ENCODE measurements around the gene HTR1D. TPM values are rescaled to one million over a fixed set of nuclear protein-coding genes. Genes with fewer than 3 reads are reported as not detected.

Gene HTR1D
- total and polyA plus RNA-seq, 12 donors, result 0.03 to 0.06 TPM; not detected in 10

DNA sequence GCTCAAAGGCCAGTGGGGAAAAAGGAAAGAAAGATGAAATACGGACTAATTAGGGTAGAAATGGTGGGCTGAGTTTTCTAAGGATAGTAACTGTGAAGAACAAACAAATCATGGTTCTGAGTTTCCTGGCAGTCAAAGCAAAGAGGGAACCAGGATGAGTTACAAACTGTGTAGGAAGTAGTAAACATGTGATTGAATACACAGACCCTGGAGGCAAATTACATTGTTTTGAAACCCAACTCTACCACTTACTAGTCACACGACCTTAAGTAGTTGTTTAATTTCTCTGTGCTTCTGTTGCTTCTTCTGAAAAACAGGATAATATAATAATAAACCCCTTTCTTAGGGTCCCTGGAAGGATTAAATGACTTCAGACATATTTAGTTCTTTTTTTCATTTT lies 37.4 kb downstream of the HTR1D start:
- 73 to 79% (median 74%) methylated on average over 2 of the region's 2 CpGs for WGBS, 4 donors
- Histone ChIP-seq H3K9me3 (replicated peaks in 1 of 3) (no peaks in the 10 kb centered on the region), H3K36me3 (replicated peaks in 1 of 2) (no peaks in the 10 kb centered on the region), H3K27ac (no peak overlapping the region), H3K4me3 (no peak overlapping the region), H3K27me3 (no peaks in the 10 kb centered on the region), H3K4me1 (replicated peaks in 1 of 2) (peaks cover 8 to 26% of the 10 kb centered on the region in 2 donors)
- intact Hi-C loops (cut with DNase I), result loop anchor here in 1 of 2 donors (5.0 kb wide), 1 partner anchor 83 kb away; no protein-coding TSS in a partner anchor
- TF ChIP-seq POLR2A (IDR thresholded peaks at IDR 0.05), result no peak
- no peak for TF ChIP-seq CTCF (IDR thresholded peaks at IDR 0.05)
- no peak for DNase-seq

- DNase-seq, result peak in 2 of 7 donors; percentile 31 to 35
- Histone ChIP-seq H3K27ac (peak overlapping the region in 3 of 5 donors; percentile 71 to 96 (median 82)), H3K9me3 (replicated peaks in 1 of 3) (no peaks in the 10 kb centered on the region), H3K4me3 (no peak overlapping the region), H3K4me1 (replicated peaks in 1 of 2) (peaks cover 8 to 21% of the 10 kb centered on the region in 2 donors), H3K27me3 (no peaks in the 10 kb centered on the region), H3K36me3 (replicated peaks in 1 of 2) (no peaks in the 10 kb centered on the region)
- 33 to 52% (median 38%) methylated on average over 6 of the region's 6 CpGs for WGBS, 4 donors
- TF ChIP-seq POLR2A (IDR thresholded peaks at IDR 0.05) (no peak), CTCF (IDR thresholded peaks at IDR 0.05) (peak; percentile 28 to 54 (median 43))
- intact Hi-C loops (cut with DNase I), result no loop called here
These were observed 38.4 kb downstream of the HTR1D start for GRCh38 chr1:23178950-23179349.

DNA sequence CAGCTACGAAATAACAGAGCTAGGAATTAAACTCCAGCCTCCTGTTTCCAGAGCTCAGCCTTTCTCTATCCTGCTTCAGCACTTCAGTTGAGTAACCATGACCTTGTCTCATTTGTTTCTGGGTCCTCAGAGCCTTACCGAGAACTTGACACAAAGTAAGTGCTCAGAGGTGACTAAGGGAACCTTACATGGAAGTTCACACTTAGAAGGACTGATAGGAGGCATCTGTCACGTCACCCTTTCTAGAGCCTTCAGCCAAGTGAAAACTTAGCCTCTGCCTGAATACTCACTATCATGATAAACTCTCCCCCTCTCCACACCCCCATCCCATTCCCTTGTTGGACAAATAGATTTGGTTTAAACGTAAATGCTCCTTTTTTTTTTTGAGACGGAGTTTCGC lies 38.9 kb downstream of the HTR1D start:
- Histone ChIP-seq H3K27me3 (no peaks in the 10 kb centered on the region), H3K4me1 (replicated peaks in 1 of 2) (peaks cover 8 to 21% of the 10 kb centered on the region in 2 donors), H3K4me3 (no peak overlapping the region), H3K27ac (peak overlapping the region in 4 of 5 donors; percentile 63 to 96 (median 76)), H3K9me3 (replicated peaks in 1 of 3) (no peaks in the 10 kb centered on the region), H3K36me3 (replicated peaks in 1 of 2) (no peaks in the 10 kb centered on the region)
- 53 to 61% (median 57%) methylated on average over 6 of the region's 6 CpGs for WGBS, 4 donors
- no peak for TF ChIP-seq POLR2A (IDR thresholded peaks at IDR 0.05)
- TF ChIP-seq CTCF (IDR thresholded peaks at IDR 0.05), result no peak
- intact Hi-C loops (cut with DNase I), result no loop called here
- DNase-seq, result peak in 1 of 7 donors; percentile 34

- no peaks in the 10 kb centered on the region for H3K36me3 ChIP-seq (replicated peaks in 1 of 2)
- H3K27ac ChIP-seq, result peak overlapping the region; percentile 63 to 96 (median 82)
- H3K9me3 ChIP-seq (replicated peaks in 1 of 3), result no peaks in the 10 kb centered on the region
- intact Hi-C loops (cut with DNase I), result no loop called here
- peak; percentile 77 to 93 (median 88) for DNase-seq
- WGBS, 4 donors, result 0 to 1% (median 1%) methylated on average over 15 to 62 of the region's 62 CpGs
- H3K4me1 ChIP-seq (replicated peaks in 1 of 2), result peaks cover 8 to 21% of the 10 kb centered on the region in 2 donors
- H3K27me3 ChIP-seq, result no peaks in the 10 kb centered on the region
- TF ChIP-seq CTCF (IDR thresholded peaks at IDR 0.05), result peak in 4 of 6 experiments; percentile 7 to 61 (median 38)
- TF ChIP-seq POLR2A (IDR thresholded peaks at IDR 0.05), result peak; percentile 30 to 63
- peak overlapping the region in 2 of 4 donors; percentile 31 to 77 for H3K4me3 ChIP-seq
These were observed 39.6 kb downstream of the HTR1D start for GRCh38 chr1:23177438-23178380.
